RKO (cell line): ENCODE data around the gene IGF2BP1.
A peak's percentile ranks its signal among the peaks of the same experiment; 100 is the strongest.
"Not testable (repeated sequence)": the region's sequence is repeated elsewhere in the genome, so short reads cannot be mapped to it uniquely, and the experiment has no call there.

Source experiments
- DNase-seq: peaks from one replicate; pipeline ENCODE4 v3.0.0-alpha.2; 2016; ENCODE audit warnings: low spot score

Gene IGF2BP1

GRCh38 chr17:49054342-49055092, 57.3 kb downstream of the IGF2BP1 start:
- no peak for DNase-seq

- DNase-seq = no peak
Observed at GRCh38 chr17:49055181-49055927, 58.2 kb downstream of the IGF2BP1 start.

- DNase-seq = peak; percentile 12
Observed at GRCh38 chr17:49061524-49061943, 64.3 kb downstream of the IGF2BP1 start.

GRCh38 chr17:49063652-49064051, 66.5 kb downstream of the IGF2BP1 start:
- DNase-seq = no peak

- DNase-seq = no peak
Observed at GRCh38 chr17:49067163-49067562, 70.0 kb downstream of the IGF2BP1 start.

GRCh38 chr17:49069585-49070273, 72.5 kb downstream of the IGF2BP1 start:
- DNase-seq = no peak

GRCh38 chr17:49071106-49071505, 73.9 kb downstream of the IGF2BP1 start:
- no peak for DNase-seq

GRCh38 chr17:49074851-49075540, 77.8 kb downstream of the IGF2BP1 start:
- DNase-seq = no peak

- peak; percentile 56 for DNase-seq
Observed at GRCh38 chr17:49076573-49077384, 79.6 kb downstream of the IGF2BP1 start.

GRCh38 chr17:49078248-49078647, 81.1 kb downstream of the IGF2BP1 start:
- no peak for DNase-seq

- no peak for DNase-seq
Observed at GRCh38 chr17:49079840-49080663, 82.9 kb downstream of the IGF2BP1 start.

- DNase-seq = no peak
Observed at GRCh38 chr17:49082231-49082630, 85.0 kb downstream of the IGF2BP1 start.

GRCh38 chr17:49085046-49085445, 87.9 kb downstream of the IGF2BP1 start:
- not testable (repeated sequence) for DNase-seq

- DNase-seq = no peak
Observed at GRCh38 chr17:49085565-49086315, 88.6 kb downstream of the IGF2BP1 start.

GRCh38 chr17:49086316-49086605, 89.1 kb downstream of the IGF2BP1 start:
- DNase-seq = no peak

GRCh38 chr17:49086649-49087048, 89.5 kb downstream of the IGF2BP1 start:
- DNase-seq = no peak

GRCh38 chr17:49089094-49089493, 91.9 kb downstream of the IGF2BP1 start:
- DNase-seq = no peak

- no peak for DNase-seq
Observed at GRCh38 chr17:49090878-49091594, 93.9 kb downstream of the IGF2BP1 start.

- no peak for DNase-seq
Observed at GRCh38 chr17:49093131-49093530, 95.9 kb downstream of the IGF2BP1 start.
